Neural cell (in vitro differentiated cells): ENCODE results near the gene STX17. TPM values are rescaled to one million over a fixed set of nuclear protein-coding genes. Genes with fewer than 3 reads are reported as not detected.
A peak's percentile ranks its signal among the peaks of the same experiment; 100 is the strongest.
"Not testable (repeated sequence)": the region's sequence is repeated elsewhere in the genome, so short reads cannot be mapped to it uniquely, and the experiment has no call there.

Experiments
- H2AFZ ChIP-seq: fragments of 200-600, 300-800 bp; sonication (generic), shearing (Covaris generic); 2 replicates; pipeline ENCODE4 v1.6.0; 2014; ENCODE audit warnings: low read depth, mild to moderate bottlenecking, antibody characterized with exemption, low read length, moderate library complexity
- H3F3A ChIP-seq: fragments of 200-600 bp; shearing (Covaris generic); 2 replicates; pipeline ENCODE4 v1.6.1; 2016; ENCODE audit warnings: mild to moderate bottlenecking, moderate library complexity, mixed read lengths, antibody characterized with exemption, low read length; ENCODE audit not compliant: insufficient read depth, poor library complexity, severe bottlenecking
- H3K27ac ChIP-seq: fragments of 200-600, 300-800 bp; sonication (generic), shearing (Covaris generic); 2 replicates; pipeline ENCODE4 v1.5.1; 2014; ENCODE audit warnings: mild to moderate bottlenecking, low read length, moderate library complexity
- H3K27me3 ChIP-seq: fragments of 300-800, 200-600 bp; sonication (generic), shearing (Covaris generic); 2 replicates; pipeline ENCODE4 v1.6.0; 2014; ENCODE audit warnings: mild to moderate bottlenecking, low read depth, low read length, moderate library complexity; ENCODE audit not compliant: insufficient read depth
- H3K36me3 ChIP-seq: fragments of 300-800, 200-600 bp; sonication (generic), shearing (Covaris generic); 2 replicates; pipeline ENCODE4 v1.5.1; 2014; ENCODE audit warnings: mild to moderate bottlenecking, antibody characterized with exemption, low read length, moderate library complexity; ENCODE audit not compliant: insufficient read depth
- H3K4me2 ChIP-seq: fragments of 300-800, 200-600 bp; sonication (generic), shearing (Covaris generic); 2 replicates; pipeline ENCODE4 v1.6.0; 2014; ENCODE audit warnings: mild to moderate bottlenecking, low read length
- H3K4me3 ChIP-seq: fragments of 300-800, 200-600 bp; sonication (generic), shearing (Covaris generic); 2 replicates; pipeline ENCODE4 v1.5.1; 2014; ENCODE audit warnings: mild to moderate bottlenecking, low read length, moderate library complexity
- H3K79me2 ChIP-seq: fragments of 200-600 bp; shearing (Covaris generic); replicated peaks from 2 replicates; pipeline ENCODE4 v1.6.0; 2014; ENCODE audit warnings: mild to moderate bottlenecking, low read length, moderate library complexity; ENCODE audit not compliant: insufficient read depth
- H3K9ac ChIP-seq: fragments of 300-800, 200-600 bp; sonication (generic), shearing (Covaris generic); 2 replicates; pipeline ENCODE4 v1.6.1; 2016; ENCODE audit warnings: mild to moderate bottlenecking, low read length, mixed read lengths
- H3K9me2 ChIP-seq: fragments of 200-600 bp; shearing (Covaris generic); 2 replicates; pipeline ENCODE4 v1.6.1; 2016; ENCODE audit warnings: mild to moderate bottlenecking, low read length, mixed read lengths; ENCODE audit not compliant: insufficient read depth
- H3K9me3 ChIP-seq: fragments of 200-600, 300-800 bp; sonication (generic), shearing (Covaris generic); 2 replicates; pipeline ENCODE4 v1.6.1; 2016; ENCODE audit warnings: mild to moderate bottlenecking, mixed run types, low read length, moderate library complexity, mixed read lengths
- H4K20me1 ChIP-seq: fragments of 200-600 bp; shearing (Covaris generic); 2 replicates; pipeline ENCODE4 v1.6.1; 2016; ENCODE audit warnings: mild to moderate bottlenecking, mixed run types; ENCODE audit not compliant: insufficient read depth
- CTCF ChIP-seq: fragments of 450-650 bp; IDR thresholded peaks from 2 replicates; pipeline ENCODE4 v1.5.1; 2014; ENCODE audit warnings: antibody characterized with exemption, mild to moderate bottlenecking, moderate library complexity; ENCODE audit not compliant: poor library complexity, severe bottlenecking
- EP300 ChIP-seq: fragments of 450-650 bp; conservative IDR thresholded peaks from 2 replicates; pipeline ENCODE4 v1.6.1; 2014; ENCODE audit warnings: antibody characterized with exemption, mild to moderate bottlenecking, moderate library complexity; ENCODE audit not compliant: poor library complexity, severe bottlenecking
- EZH2 ChIP-seq: fragments of 200-600, 300-800 bp; shearing (Covaris generic), sonication (generic); IDR thresholded peaks from 2 replicates; pipeline ENCODE4 v1.6.1; 2014; ENCODE audit warnings: antibody characterized with exemption, low read length, borderline replicate concordance, mild to moderate bottlenecking; ENCODE audit not compliant: insufficient read depth, poor library complexity, severe bottlenecking
- MXI1 ChIP-seq: fragments of 450-650 bp; conservative IDR thresholded peaks from 2 replicates; pipeline ENCODE4 v1.6.1; 2014; ENCODE audit warnings: antibody characterized with exemption, mild to moderate bottlenecking; ENCODE audit not compliant: poor library complexity, severe bottlenecking
- POLR2AphosphoS5 ChIP-seq: IDR thresholded peaks from 2 replicates; pipeline ENCODE4 v1.6.1; 2012
- RAD21 ChIP-seq: fragments of 450-650 bp; conservative IDR thresholded peaks from 2 replicates; pipeline ENCODE4 v1.6.1; 2014; ENCODE audit warnings: antibody characterized with exemption, mild to moderate bottlenecking, moderate library complexity
- REST ChIP-seq: IDR thresholded peaks from 2 replicates; pipeline ENCODE4 v1.6.1; 2012; ENCODE audit warnings: borderline replicate concordance
- SMC3 ChIP-seq: fragments of 450-650 bp; conservative IDR thresholded peaks from 2 replicates; pipeline ENCODE4 v1.6.1; 2014; ENCODE audit warnings: antibody characterized with exemption, mild to moderate bottlenecking, moderate library complexity; ENCODE audit not compliant: poor library complexity
- TAF1 ChIP-seq: IDR thresholded peaks from 2 replicates; pipeline ENCODE4 v1.6.1; 2012; ENCODE audit warnings: low read depth
- polyA minus RNA-seq: library from RNA; depleted of rRNA, polyadenylated mRNA; stranded (reverse); fragments of >200 nt; gene quantifications from 2 replicates; pipeline ENCODE4 v1.2.3, GENCODE V29; 2014
- polyA plus RNA-seq: library from polyadenylated mRNA; depleted of rRNA; stranded (reverse); fragments of >200 nt; gene quantifications from 2 replicates; pipeline ENCODE4 v1.2.3, GENCODE V29; 2014

The STX17 gene
- polyA plus RNA-seq (3.0 and 3.3 TPM in 2 replicates), polyA minus RNA-seq (6.9 and 8.0 TPM in 2 replicates)

- peak within 1 kb of the TSS; percentile 33 for H2AFZ ChIP-seq
- no peaks in the 10 kb centered on the region for H3K36me3 ChIP-seq
- peak within 1 kb of the TSS; percentile 57 for H3K9ac ChIP-seq
- H3K9me2 ChIP-seq, result no peaks in the 10 kb centered on the region
- peak within 1 kb of the TSS; percentile 73 for H3K4me3 ChIP-seq
- no peaks in the 10 kb centered on the region for H4K20me1 ChIP-seq
- peak within 1 kb of the TSS; percentile 14 for H3K4me2 ChIP-seq
- H3K9me3 ChIP-seq, result no peaks in the 10 kb centered on the region
- H3F3A ChIP-seq, result no peaks in the 10 kb centered on the region
- peaks cover 5% of the 10 kb centered on the region for H3K27me3 ChIP-seq
- H3K27ac ChIP-seq, result no peak within 1 kb of the TSS
- no peak for TF ChIP-seq EZH2
- no peak for TF ChIP-seq REST
- TF ChIP-seq RAD21, result no peak
- no peak for TF ChIP-seq POLR2AphosphoS5
- TF ChIP-seq CTCF, result no peak
- TF ChIP-seq MXI1, result no peak
- no peak for TF ChIP-seq TAF1
- TF ChIP-seq SMC3, result no peak
- no peak for TF ChIP-seq EP300
- H3K79me2 ChIP-seq, result no peaks in the 10 kb centered on the region
Observed at GRCh38 chr9:99906403-99907207, at the start of gene STX17. Gene STX17, plus strand, starts transcription at chr9:99906654. Its CDS starts 8,586 bp downstream, at chr9:99915240.

GRCh38 chr9:99857576-99857975 is 48.9 kb upstream of the STX17 start:
- not testable (repeated sequence) for H3K4me2 ChIP-seq, H3K9ac ChIP-seq, H3K4me3 ChIP-seq, H3K27me3 ChIP-seq, H3K9me2 ChIP-seq, H3K36me3 ChIP-seq, H3K79me2 ChIP-seq, H3K27ac ChIP-seq, H3K9me3 ChIP-seq, H4K20me1 ChIP-seq, H2AFZ ChIP-seq, H3F3A ChIP-seq
